Measurements from ENCODE around the gene LEUTX.

LEUTX gene

DNA sequence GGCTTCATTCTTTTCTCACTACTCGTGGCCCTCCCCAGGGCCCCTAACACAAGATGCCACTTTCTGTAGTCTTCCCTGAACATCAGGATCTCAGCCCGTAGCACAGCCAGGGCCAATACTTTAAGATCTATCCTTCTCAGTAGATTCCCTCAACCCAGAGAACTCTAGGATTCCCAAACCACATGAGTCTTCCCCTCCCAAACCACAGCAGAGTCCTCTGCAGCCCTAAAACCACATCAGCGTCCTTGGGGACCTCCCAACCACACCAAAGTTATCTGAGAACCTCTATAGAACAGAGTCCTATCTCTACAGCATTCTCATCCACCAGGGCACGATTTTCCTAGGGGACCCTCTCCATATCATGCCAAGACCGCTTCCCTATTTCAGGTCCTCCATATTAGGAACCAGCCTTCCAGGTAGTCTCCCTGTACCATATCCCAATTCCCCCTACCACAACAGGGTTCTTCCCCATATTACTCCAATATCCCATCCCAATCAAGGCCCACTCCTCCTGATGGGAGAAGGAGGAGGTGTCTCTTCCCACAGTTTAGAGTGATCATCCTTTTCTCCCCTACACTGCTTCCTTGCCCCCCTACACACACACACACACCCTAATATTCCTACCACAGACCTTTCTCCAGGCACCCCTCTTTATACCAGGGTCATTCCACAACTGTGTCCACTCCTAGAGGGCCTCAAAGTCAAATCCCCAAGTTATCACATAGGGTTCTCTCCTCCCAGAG lies 53.9 kb downstream of the LEUTX start:
- H3K36me3 ChIP-seq (ENCODE audit: control insufficient read depth, low read length): peaks cover 91% of the 10 kb centered on the region
- H3K4me3 ChIP-seq (ENCODE audit: low read length): 0 out of 2 replicates have a peak overlapping the region, but pooled peaks have one; percentile 88
- peaks cover 17% of the 10 kb centered on the region for H3K79me2 ChIP-seq (ENCODE audit: control insufficient read depth, low read length)
- H3K27me3 ChIP-seq (ENCODE audit: control insufficient read depth, low read length): no peaks in the 10 kb centered on the region
- H3K4me2 ChIP-seq (ENCODE audit: low read length): peak overlapping the region; percentile 95
- no peaks in the 10 kb centered on the region for H3K9me3 ChIP-seq (ENCODE audit: control insufficient read depth, insufficient read depth, low read length)
- H3K4me1 ChIP-seq (ENCODE audit: control insufficient read depth, low read length): peaks cover 22% of the 10 kb centered on the region
- H4K20me1 ChIP-seq (ENCODE audit: control insufficient read depth, insufficient read depth, low read depth, low read length): 0 out of 2 replicates have a peak, but pooled peaks cover 9% of the 10 kb centered on the region
- no peak overlapping the region for H3K27ac ChIP-seq (ENCODE audit: low read depth, low read length)
- no peaks in the 10 kb centered on the region for H3K9me2 ChIP-seq (replicated peaks; ENCODE audit: control insufficient read depth, low read length)
- H3F3A ChIP-seq (ENCODE audit: control insufficient read depth, insufficient read depth): peaks cover 19% of the 10 kb centered on the region
- no peak for TF ChIP-seq CTCF (IDR thresholded peaks at IDR 0.05; ENCODE audit: low read depth, low read length, poor library complexity, severe bottlenecking)
- no peak for TF ChIP-seq EZH2phosphoT487 (IDR thresholded peaks at IDR 0.05; ENCODE audit: borderline replicate concordance, low read length)

GRCh38 chr19:39833160-39833463 lies 54.5 kb downstream of the LEUTX start:
- peak overlapping the region; percentile 95 for H3K4me2 ChIP-seq (ENCODE audit: low read length)
- H4K20me1 ChIP-seq (ENCODE audit: control insufficient read depth, insufficient read depth, low read depth, low read length): 0 out of 2 replicates have a peak, but pooled peaks cover 9% of the 10 kb centered on the region
- peak overlapping the region; percentile 88 for H3K4me3 ChIP-seq (ENCODE audit: low read length)
- TF ChIP-seq EZH2phosphoT487 (IDR thresholded peaks at IDR 0.05; ENCODE audit: borderline replicate concordance, low read length) (no peak), CTCF (IDR thresholded peaks at IDR 0.05; ENCODE audit: low read depth, low read length, poor library complexity, severe bottlenecking) (no peak)
- no peaks in the 10 kb centered on the region for H3K9me3 ChIP-seq (ENCODE audit: control insufficient read depth, insufficient read depth, low read length)
- peaks cover 22% of the 10 kb centered on the region for H3K4me1 ChIP-seq (ENCODE audit: control insufficient read depth, low read length)
- no peak overlapping the region for H3K27ac ChIP-seq (ENCODE audit: low read depth, low read length)
- H3K27me3 ChIP-seq (ENCODE audit: control insufficient read depth, low read length): no peaks in the 10 kb centered on the region
- H3K36me3 ChIP-seq (ENCODE audit: control insufficient read depth, low read length): peaks cover 91% of the 10 kb centered on the region
- peaks cover 17% of the 10 kb centered on the region for H3K79me2 ChIP-seq (ENCODE audit: control insufficient read depth, low read length)
- no peaks in the 10 kb centered on the region for H3K9me2 ChIP-seq (replicated peaks; ENCODE audit: control insufficient read depth, low read length)
- H3F3A ChIP-seq (ENCODE audit: control insufficient read depth, insufficient read depth): peaks cover 22% of the 10 kb centered on the region

GRCh38 chr19:39833464-39834286 lies 55.0 kb downstream of the LEUTX start, which contains the start of gene DYRK1B:
DYRK1B (minus strand) TSS chr19:39834162; CDS start chr19:39831867, 2,295 bp downstream.
- Histone ChIP-seq H3K36me3 (ENCODE audit: control insufficient read depth, low read length) (peaks cover 91% of the 10 kb centered on the region), H3K4me2 (ENCODE audit: low read length) (peak within 1 kb of the TSS; percentile 95), H4K20me1 (ENCODE audit: control insufficient read depth, insufficient read depth, low read depth, low read length) (0 out of 2 replicates have a peak, but pooled peaks cover 9% of the 10 kb centered on the region), H3K4me1 (ENCODE audit: control insufficient read depth, low read length) (peaks cover 22% of the 10 kb centered on the region), H3K79me2 (ENCODE audit: control insufficient read depth, low read length) (peaks cover 21% of the 10 kb centered on the region), H3K27ac (ENCODE audit: low read depth, low read length) (peak within 1 kb of the TSS; percentile 46), H3F3A (ENCODE audit: control insufficient read depth, insufficient read depth) (peaks cover 22% of the 10 kb centered on the region), H3K9me3 (ENCODE audit: control insufficient read depth, insufficient read depth, low read length) (no peaks in the 10 kb centered on the region), H3K4me3 (ENCODE audit: low read length) (peak within 1 kb of the TSS; percentile 88), H3K9me2 (replicated peaks; ENCODE audit: control insufficient read depth, low read length) (no peaks in the 10 kb centered on the region), H3K27me3 (ENCODE audit: control insufficient read depth, low read length) (no peaks in the 10 kb centered on the region)
- TF ChIP-seq EZH2phosphoT487 (IDR thresholded peaks at IDR 0.05; ENCODE audit: borderline replicate concordance, low read length): no peak
- TF ChIP-seq CTCF (IDR thresholded peaks at IDR 0.05; ENCODE audit: low read depth, low read length, poor library complexity, severe bottlenecking): no peak

All from DOHH2 (cell line).